Measurements from ENCODE around the gene PFKFB4. TPM values are rescaled to one million over a fixed set of nuclear protein-coding genes. Genes with fewer than 3 reads are reported as not detected.

PFKFB4 gene
- total and polyA plus RNA-seq, 2 of the 4 experiments (the other 2 are of a cell fraction): 16.9 to 17.0 TPM

DNA sequence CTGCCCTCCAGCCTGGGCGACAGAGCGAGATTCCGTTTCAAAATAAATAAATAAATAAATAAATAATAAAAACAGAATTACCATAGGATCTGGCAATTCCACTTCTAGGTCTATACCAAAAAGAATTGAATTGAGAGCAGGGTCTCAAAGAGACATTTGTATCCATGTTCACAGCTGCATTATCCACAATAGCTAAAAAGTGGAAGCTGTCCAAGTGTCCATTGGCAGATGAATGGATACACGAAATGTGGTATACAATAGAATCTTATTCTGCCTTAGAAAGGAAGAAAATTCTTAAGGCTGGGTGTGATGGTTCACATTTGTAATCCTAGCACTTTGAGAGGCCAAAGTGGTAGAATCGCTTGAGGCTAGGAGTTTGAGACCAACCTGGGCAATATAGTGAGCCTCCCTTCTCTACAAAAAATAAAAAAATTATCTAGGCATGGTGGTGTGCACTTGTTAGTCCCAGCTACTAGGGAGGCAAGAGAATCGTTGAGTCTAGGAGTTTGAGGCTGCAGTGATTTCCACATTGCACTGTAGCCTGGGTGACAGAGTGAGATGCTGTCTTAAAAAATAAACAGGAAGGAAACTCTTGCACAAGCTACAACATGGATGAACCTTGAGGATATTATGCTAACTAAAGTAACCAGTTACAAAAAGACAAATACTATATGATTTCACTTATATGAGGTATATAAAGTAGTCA lies 24.2 kb downstream of the PFKFB4 start:
- H4K20me1 ChIP-seq (ENCODE audit: insufficient read depth, low read length): no peaks in the 10 kb centered on the region
- intact Hi-C loops (cut with micrococcal nuclease): no loop called here
- no peak overlapping the region for H4K8ac ChIP-seq (ENCODE audit: low read depth in 2 of 2, low read length in 2 of 2)
- H4K5ac ChIP-seq (ENCODE audit: low read depth, low read length): no peak overlapping the region
- dilution Hi-C loops (cut with HindIII; ENCODE audit: low sequenced_read_pairs, unreplicated experiment): no loop called here
- no peak overlapping the region for H3K14ac ChIP-seq (replicated peaks; ENCODE audit: low read depth, low read length)
- H2BK120ac ChIP-seq (ENCODE audit: low read depth, low read length): no peak overlapping the region
- ChIA-PET CTCF (interaction anchor here (1.3 to 2.9 kb wide), 2 partner anchors 17 to 70 kb away, joined by 3 to 9 read pairs; no protein-coding TSS in a partner anchor), POLR2A (ENCODE audit: unreplicated experiment) (no interaction called here)
- H3K79me1 ChIP-seq (ENCODE audit: low read depth in 1 of 2, low read length in 2 of 2): peaks cover 0 to 4% of the 10 kb centered on the region in 2 experiments; a peak in 2 of 4 replicates
- WGBS, 2 experiments (ENCODE audit: extremely low coverage in 2 of 2, insufficient read length in 1 of 2): no CpG with 5 or more reads among the region's 6 CpGs
- in situ Hi-C loops (cut with MboI; ENCODE audit: low sequenced_read_pairs): no loop called here
- no peak overlapping the region for H3K56ac ChIP-seq (ENCODE audit: extremely low read depth, insufficient read depth, low read length)
- peaks cover 5% of the 10 kb centered on the region; the same call in 1 of the 2 replicates for H3K9me1 ChIP-seq (ENCODE audit: insufficient read depth, low read length)
- no peak overlapping the region for H3K9ac ChIP-seq (ENCODE audit: low read depth, low read length)
- no peak overlapping the region for H3K4ac ChIP-seq (ENCODE audit: low read depth, low read length)
- H2AK5ac ChIP-seq (ENCODE audit: low read depth, low read length): no peak overlapping the region
- no peak overlapping the region for H3K4me2 ChIP-seq (ENCODE audit: low read depth, low read length)
- H3K4me1 ChIP-seq (ENCODE audit: control insufficient read depth, insufficient read depth, low read length): no peaks in the 10 kb centered on the region
- H2AFZ ChIP-seq (replicated peaks; ENCODE audit: low read length, poor library complexity): no peak overlapping the region
- no peak overlapping the region for H2BK20ac ChIP-seq (ENCODE audit: low read depth, low read length)
- no peaks in the 10 kb centered on the region for H3K9me3 ChIP-seq (ENCODE audit: control insufficient read depth, insufficient read depth, low read length)
- no peak overlapping the region for H3K18ac ChIP-seq (ENCODE audit: low read depth, low read length)
- no peak overlapping the region for H3K4me3 ChIP-seq (ENCODE audit: insufficient read depth, low read depth, low read length)
- H2BK5ac ChIP-seq (ENCODE audit: low read depth, low read length, poor library complexity, severe bottlenecking): no peak overlapping the region
- H2AK9ac ChIP-seq (replicated peaks; ENCODE audit: low read depth, low read length, poor library complexity): no peak overlapping the region
- no peak overlapping the region for H2BK15ac ChIP-seq (ENCODE audit: low read depth, low read length)
- H4K91ac ChIP-seq (ENCODE audit: insufficient read depth, low read depth, low read length): no peak overlapping the region
- DNase-seq (no peak), ATAC-seq (ENCODE audit: low read depth) (no peak)
- H3K27me3 ChIP-seq (ENCODE audit: control insufficient read depth, insufficient read depth, low read length): no peaks in the 10 kb centered on the region
- no peak overlapping the region for H3K23ac ChIP-seq (ENCODE audit: low read depth, low read length)
- TF ChIP-seq MAZ (IDR thresholded peaks at IDR 0.05; ENCODE audit: borderline replicate concordance, low read depth, low read length): no peak
- TF ChIP-seq RCOR1 (IDR thresholded peaks at IDR 0.05; ENCODE audit: insufficient replicate concordance, low read length): no peak
- TF ChIP-seq BHLHE40 (IDR thresholded peaks at IDR 0.05; ENCODE audit: low read depth, low read length): no peak
- no peak for TF ChIP-seq SMC3 (IDR thresholded peaks at IDR 0.05; ENCODE audit: low read depth, low read length)
- TF ChIP-seq, protein P1, sequence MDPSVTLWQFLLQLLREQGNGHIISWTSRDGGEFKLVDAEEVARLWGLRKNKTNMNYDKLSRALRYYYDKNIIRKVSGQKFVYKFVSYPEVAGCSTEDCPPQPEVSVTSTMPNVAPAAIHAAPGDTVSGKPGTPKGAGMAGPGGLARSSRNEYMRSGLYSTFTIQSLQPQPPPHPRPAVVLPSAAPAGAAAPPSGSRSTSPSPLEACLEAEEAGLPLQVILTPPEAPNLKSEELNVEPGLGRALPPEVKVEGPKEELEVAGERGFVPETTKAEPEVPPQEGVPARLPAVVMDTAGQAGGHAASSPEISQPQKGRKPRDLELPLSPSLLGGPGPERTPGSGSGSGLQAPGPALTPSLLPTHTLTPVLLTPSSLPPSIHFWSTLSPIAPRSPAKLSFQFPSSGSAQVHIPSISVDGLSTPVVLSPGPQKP (IDR thresholded peaks at IDR 0.05; ENCODE audit: borderline replicate concordance, low read depth, low read length): no peak
- TF ChIP-seq, protein P2, sequence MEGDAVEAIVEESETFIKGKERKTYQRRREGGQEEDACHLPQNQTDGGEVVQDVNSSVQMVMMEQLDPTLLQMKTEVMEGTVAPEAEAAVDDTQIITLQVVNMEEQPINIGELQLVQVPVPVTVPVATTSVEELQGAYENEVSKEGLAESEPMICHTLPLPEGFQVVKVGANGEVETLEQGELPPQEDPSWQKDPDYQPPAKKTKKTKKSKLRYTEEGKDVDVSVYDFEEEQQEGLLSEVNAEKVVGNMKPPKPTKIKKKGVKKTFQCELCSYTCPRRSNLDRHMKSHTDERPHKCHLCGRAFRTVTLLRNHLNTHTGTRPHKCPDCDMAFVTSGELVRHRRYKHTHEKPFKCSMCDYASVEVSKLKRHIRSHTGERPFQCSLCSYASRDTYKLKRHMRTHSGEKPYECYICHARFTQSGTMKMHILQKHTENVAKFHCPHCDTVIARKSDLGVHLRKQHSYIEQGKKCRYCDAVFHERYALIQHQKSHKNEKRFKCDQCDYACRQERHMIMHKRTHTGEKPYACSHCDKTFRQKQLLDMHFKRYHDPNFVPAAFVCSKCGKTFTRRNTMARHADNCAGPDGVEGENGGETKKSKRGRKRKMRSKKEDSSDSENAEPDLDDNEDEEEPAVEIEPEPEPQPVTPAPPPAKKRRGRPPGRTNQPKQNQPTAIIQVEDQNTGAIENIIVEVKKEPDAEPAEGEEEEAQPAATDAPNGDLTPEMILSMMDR (conservative IDR thresholded peaks at IDR 0.05; ENCODE audit: low read depth, low read length): no peak
- TF ChIP-seq FOS (IDR thresholded peaks at IDR 0.05; ENCODE audit: low read depth, low read length): no peak
- no peak for TF ChIP-seq CHD1 (IDR thresholded peaks at IDR 0.05; ENCODE audit: low read depth, low read length)
- TF ChIP-seq POLR2A (IDR thresholded peaks at IDR 0.05; ENCODE audit: low read depth, low read length): no peak
- no peak for TF ChIP-seq MXI1 (IDR thresholded peaks at IDR 0.05; ENCODE audit: borderline replicate concordance, low read depth, low read length)
- TF ChIP-seq RFX5 (IDR thresholded peaks at IDR 0.05; ENCODE audit: low read depth, low read length): no peak
- TF ChIP-seq CEBPB (IDR thresholded peaks at IDR 0.05; ENCODE audit: low read depth, low read length): no peak
- TF ChIP-seq, protein P3, sequence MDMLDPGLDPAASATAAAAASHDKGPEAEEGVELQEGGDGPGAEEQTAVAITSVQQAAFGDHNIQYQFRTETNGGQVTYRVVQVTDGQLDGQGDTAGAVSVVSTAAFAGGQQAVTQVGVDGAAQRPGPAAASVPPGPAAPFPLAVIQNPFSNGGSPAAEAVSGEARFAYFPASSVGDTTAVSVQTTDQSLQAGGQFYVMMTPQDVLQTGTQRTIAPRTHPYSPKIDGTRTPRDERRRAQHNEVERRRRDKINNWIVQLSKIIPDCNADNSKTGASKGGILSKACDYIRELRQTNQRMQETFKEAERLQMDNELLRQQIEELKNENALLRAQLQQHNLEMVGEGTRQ (IDR thresholded peaks at IDR 0.05; ENCODE audit: low read depth, low read length): no peak
- TF ChIP-seq RAD21 (IDR thresholded peaks at IDR 0.05; ENCODE audit: low read length): no peak
- TF ChIP-seq MAFK (IDR thresholded peaks at IDR 0.05; ENCODE audit: low read depth, low read length): no peak
- TF ChIP-seq NFE2L2 (IDR thresholded peaks at IDR 0.05; ENCODE audit: low read depth, low read length): no peak
- H3K27ac ChIP-seq (ENCODE audit: insufficient read depth, low read length): no peak overlapping the region
- BruUV-seq (replicated peaks): no TSS peak
- H3K36me3 ChIP-seq (ENCODE audit: control insufficient read depth, insufficient read depth, low read length): peaks cover 33% of the 10 kb centered on the region
